HL-60 (cell line): ENCODE measurements around the gene MORC3.

Source experiments
- DNase-seq, 2 experiments: peaks; one replicate each; pipeline ENCODE4 v3.0.0-alpha.2; 2010 to 2020; ENCODE audit warnings: low read depth in 1 of 2, low spot score in 1 of 2
- H3K27ac ChIP-seq: fragments of 250-450 bp; sonication (Bioruptor Pico); replicated peaks from 2 replicates; pipeline ENCODE4 v1.5.1; 2020; ENCODE audit warnings: mild to moderate bottlenecking, moderate library complexity
- H3K27me3 ChIP-seq: fragments of 250-450 bp; sonication (Bioruptor Pico); 2 replicates; pipeline ENCODE4 v1.5.1; 2021; ENCODE audit warnings: mild to moderate bottlenecking, moderate library complexity; ENCODE audit not compliant: insufficient read depth, poor library complexity, severe bottlenecking
- H3K4me3 ChIP-seq: replicated peaks from 2 replicates; pipeline ENCODE4 v1.5.1; 2011; ENCODE audit warnings: mild to moderate bottlenecking, control low read depth, low read length; ENCODE audit not compliant: insufficient read depth
- CTCF ChIP-seq: IDR thresholded peaks from one replicate; pipeline ENCODE4 v1.5.1; 2011; ENCODE audit warnings: low read length, control low read depth, inconsistent platforms; ENCODE audit not compliant: insufficient read depth
- GABPA ChIP-seq: IDR thresholded peaks from 2 replicates; pipeline ENCODE4 v1.6.1; 2012; ENCODE audit warnings: low read depth
- POLR2AphosphoS5 ChIP-seq: IDR thresholded peaks from 2 replicates; pipeline ENCODE4 v1.6.1; 2012; ENCODE audit warnings: low read depth
- REST ChIP-seq: IDR thresholded peaks from 2 replicates; pipeline ENCODE4 v1.6.1; 2012; ENCODE audit warnings: low read depth; ENCODE audit not compliant: insufficient replicate concordance
- SPI1 ChIP-seq: IDR thresholded peaks from 2 replicates; pipeline ENCODE4 v1.6.1; 2012; ENCODE audit warnings: low read depth, mild to moderate bottlenecking, borderline replicate concordance

Gene MORC3

GRCh38 chr21:36395353-36396111 is 75.5 kb downstream of the MORC3 start:
- no peak for TF ChIP-seq CTCF
- TF ChIP-seq REST = no peak
- TF ChIP-seq POLR2AphosphoS5 = no peak
- TF ChIP-seq SPI1 = no peak
- no peak for TF ChIP-seq GABPA
- H3K4me3 ChIP-seq = no peak overlapping the region
- DNase-seq = no peak
- no peaks in the 10 kb centered on the region for H3K27me3 ChIP-seq
- H3K27ac ChIP-seq = no peak overlapping the region

- H3K27ac ChIP-seq = no peak overlapping the region
- DNase-seq = no peak
- no peaks in the 10 kb centered on the region for H3K27me3 ChIP-seq
- no peak overlapping the region for H3K4me3 ChIP-seq
- TF ChIP-seq REST (no peak), CTCF (no peak), POLR2AphosphoS5 (no peak), GABPA (no peak), SPI1 (no peak)
Observed at GRCh38 chr21:36396325-36396724, 76.3 kb downstream of the MORC3 start.

- no peak for DNase-seq
- Histone ChIP-seq H3K4me3 (no peak overlapping the region), H3K27ac (no peak overlapping the region), H3K27me3 (no peaks in the 10 kb centered on the region)
- TF ChIP-seq GABPA (no peak), POLR2AphosphoS5 (no peak), REST (no peak), SPI1 (no peak), CTCF (no peak)
Observed at GRCh38 chr21:36396971-36397370, 77.0 kb downstream of the MORC3 start.
